Measurements from ENCODE around the gene RNF145. TPM values are rescaled to one million over a fixed set of nuclear protein-coding genes. Genes with fewer than 3 reads are reported as not detected.
"Not testable (repeated sequence)": the region's sequence is repeated elsewhere in the genome, so short reads cannot be mapped to it uniquely, and the experiment has no call there.

RNF145 gene
- total and polyA plus RNA-seq, 10 donors, result 27.6 to 90.7 (median 69.6) TPM

DNA sequence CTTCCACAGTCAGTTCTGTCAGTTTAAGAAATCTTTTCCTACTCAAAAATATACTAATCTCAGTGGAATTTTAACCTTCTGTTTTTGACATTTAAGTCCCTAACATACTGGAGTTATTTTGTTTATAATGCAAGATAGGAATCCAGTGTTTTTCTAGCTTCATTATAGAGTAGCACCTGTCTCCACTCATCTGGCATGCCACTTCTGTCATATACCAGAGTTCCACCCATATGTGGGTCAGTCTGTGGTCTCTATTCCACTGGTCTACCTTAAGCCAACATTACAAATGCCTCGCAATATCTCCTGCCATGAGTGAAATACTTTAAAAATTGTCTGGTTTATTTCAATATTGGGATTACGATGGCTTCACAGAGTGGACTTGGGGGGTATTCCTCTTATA lies 42.9 kb downstream of the RNF145 start:
- no peak for DNase-seq
- WGBS, 5 donors, result 96 to 99% (median 98%) methylated on average over 2 of the region's 2 CpGs
- TF ChIP-seq POLR2A (IDR thresholded peaks at IDR 0.05) (no peak), POLR2AphosphoS5 (IDR thresholded peaks at IDR 0.05) (no peak)
- TF ChIP-seq, protein P1, sequence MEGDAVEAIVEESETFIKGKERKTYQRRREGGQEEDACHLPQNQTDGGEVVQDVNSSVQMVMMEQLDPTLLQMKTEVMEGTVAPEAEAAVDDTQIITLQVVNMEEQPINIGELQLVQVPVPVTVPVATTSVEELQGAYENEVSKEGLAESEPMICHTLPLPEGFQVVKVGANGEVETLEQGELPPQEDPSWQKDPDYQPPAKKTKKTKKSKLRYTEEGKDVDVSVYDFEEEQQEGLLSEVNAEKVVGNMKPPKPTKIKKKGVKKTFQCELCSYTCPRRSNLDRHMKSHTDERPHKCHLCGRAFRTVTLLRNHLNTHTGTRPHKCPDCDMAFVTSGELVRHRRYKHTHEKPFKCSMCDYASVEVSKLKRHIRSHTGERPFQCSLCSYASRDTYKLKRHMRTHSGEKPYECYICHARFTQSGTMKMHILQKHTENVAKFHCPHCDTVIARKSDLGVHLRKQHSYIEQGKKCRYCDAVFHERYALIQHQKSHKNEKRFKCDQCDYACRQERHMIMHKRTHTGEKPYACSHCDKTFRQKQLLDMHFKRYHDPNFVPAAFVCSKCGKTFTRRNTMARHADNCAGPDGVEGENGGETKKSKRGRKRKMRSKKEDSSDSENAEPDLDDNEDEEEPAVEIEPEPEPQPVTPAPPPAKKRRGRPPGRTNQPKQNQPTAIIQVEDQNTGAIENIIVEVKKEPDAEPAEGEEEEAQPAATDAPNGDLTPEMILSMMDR (IDR thresholded peaks at IDR 0.05 in 8 of 11, conservative IDR thresholded peaks at IDR 0.05 in 3 of 11), result no peak
- no peak overlapping the region for H3K27ac ChIP-seq
- H3K36me3 ChIP-seq, result peaks cover under 1 to 77% (median 19%) of the 10 kb centered on the region in 6 donors
- intact Hi-C loops (cut with DNase I; ENCODE audit: low total_unique reads), result no loop called here
- H3K4me1 ChIP-seq, result peaks cover 0 to 12% (median 0%) of the 10 kb centered on the region in 6 donors
- H3K27me3 ChIP-seq (replicated peaks in 1 of 7), result no peaks in the 10 kb centered on the region
- no peak overlapping the region for H3K4me3 ChIP-seq
- no peaks in the 10 kb centered on the region for H3K9me3 ChIP-seq

GRCh38 chr5:159163701-159164046 lies 45.7 kb downstream of the RNF145 start:
- Histone ChIP-seq H3K27ac (no peak overlapping the region), H3K4me1 (peaks cover 0 to 9% (median 1%) of the 10 kb centered on the region in 6 donors), H3K9me3 (no peaks in the 10 kb centered on the region), H3K4me3 (no peak overlapping the region), H3K27me3 (replicated peaks in 1 of 7) (no peaks in the 10 kb centered on the region), H3K36me3 (peaks cover 0 to 88% (median 46%) of the 10 kb centered on the region in 6 donors)
- TF ChIP-seq POLR2AphosphoS5 (IDR thresholded peaks at IDR 0.05) (no peak), POLR2A (IDR thresholded peaks at IDR 0.05) (no peak)
- TF ChIP-seq, protein P1 (IDR thresholded peaks at IDR 0.05 in 8 of 11, conservative IDR thresholded peaks at IDR 0.05 in 3 of 11), result no peak
- intact Hi-C loops (cut with DNase I; ENCODE audit: low total_unique reads), result no loop called here
- 91 to 97% (median 92%) methylated on average over 2 of the region's 2 CpGs for WGBS, 5 donors
- DNase-seq, result no peak

GRCh38 chr5:159163027-159163700 lies 46.2 kb downstream of the RNF145 start:
- TF ChIP-seq, protein P1 (IDR thresholded peaks at IDR 0.05 in 8 of 11, conservative IDR thresholded peaks at IDR 0.05 in 3 of 11), result no peak
- TF ChIP-seq POLR2AphosphoS5 (IDR thresholded peaks at IDR 0.05) (no peak), POLR2A (IDR thresholded peaks at IDR 0.05) (no peak)

DNA sequence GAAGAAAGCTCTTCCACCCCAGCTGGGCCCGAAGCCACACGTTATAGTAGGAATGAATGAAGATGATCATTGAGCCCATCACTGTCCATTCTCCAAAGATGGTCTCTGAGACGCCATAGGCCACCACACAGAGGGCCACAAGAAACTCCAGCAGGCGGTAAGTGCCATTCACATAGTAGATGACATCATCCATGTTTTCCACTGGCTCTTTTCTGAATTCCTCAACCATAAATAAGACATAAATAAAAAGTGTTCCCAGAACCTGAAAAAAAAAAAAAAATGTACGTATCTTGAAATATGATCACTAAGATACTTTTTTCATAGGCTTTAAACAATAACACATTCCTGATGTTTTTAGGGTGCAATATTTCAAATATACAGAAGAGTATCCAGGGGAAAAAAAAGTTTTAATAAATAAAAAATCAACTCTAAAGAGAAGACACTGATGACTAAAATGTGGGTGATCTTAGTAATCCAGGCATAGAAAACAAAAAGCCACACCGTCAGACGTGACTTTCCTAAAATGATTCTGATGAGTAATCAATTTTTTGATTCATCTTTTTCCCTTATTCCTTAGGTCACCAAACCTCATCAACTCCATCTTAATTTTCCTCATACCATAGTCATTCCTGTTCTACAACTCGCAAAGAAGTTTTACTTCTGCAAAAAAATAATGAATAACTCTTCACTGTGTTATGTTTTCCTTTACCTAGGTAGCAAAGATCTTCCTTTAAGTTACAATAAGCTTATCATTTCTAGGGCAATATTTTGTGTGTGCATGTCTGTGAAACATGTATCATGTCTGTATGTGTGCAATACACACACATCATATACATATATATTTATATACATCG lies 47.8 kb downstream of the RNF145 start:
- 87 to 95% (median 91%) methylated on average over 9 of the region's 9 CpGs for WGBS, 5 donors
- intact Hi-C loops (cut with DNase I; ENCODE audit: low total_unique reads), result no loop called here
- Histone ChIP-seq H3K27ac (no peak overlapping the region), H3K36me3 (peaks cover 0 to 83% (median 53%) of the 10 kb centered on the region in 6 donors), H3K4me3 (no peak overlapping the region), H3K4me1 (peaks cover 4 to 26% (median 7%) of the 10 kb centered on the region in 6 donors), H3K27me3 (replicated peaks in 1 of 7) (no peaks in the 10 kb centered on the region), H3K9me3 (no peaks in the 10 kb centered on the region)
- TF ChIP-seq POLR2A (IDR thresholded peaks at IDR 0.05) (no peak), POLR2AphosphoS5 (IDR thresholded peaks at IDR 0.05) (no peak)
- TF ChIP-seq, protein P1 (IDR thresholded peaks at IDR 0.05 in 8 of 11, conservative IDR thresholded peaks at IDR 0.05 in 3 of 11), result no peak
- no peak for DNase-seq

More at GRCh38 chr5:159163027-159163700, 46.2 kb downstream of the RNF145 start:
- peaks cover 0 to 88% (median 50%) of the 10 kb centered on the region in 6 donors for H3K36me3 ChIP-seq
- no peak overlapping the region for H3K4me3 ChIP-seq
- H3K27me3 ChIP-seq (replicated peaks in 1 of 7), result no peaks in the 10 kb centered on the region
- no peaks in the 10 kb centered on the region for H3K9me3 ChIP-seq
- intact Hi-C loops (cut with DNase I; ENCODE audit: low total_unique reads), result no loop called here
- peaks cover 0 to 11% (median 1%) of the 10 kb centered on the region in 6 donors for H3K4me1 ChIP-seq
- 88 to 100% (median 97%) methylated on average over 1 of the region's 1 CpG for WGBS, 5 donors
- no peak overlapping the region for H3K27ac ChIP-seq
- DNase-seq, result no peak

GRCh38 chr5:159158553-159159091 lies 50.7 kb downstream of the RNF145 start:
- not testable (repeated sequence) for H3K9me3 ChIP-seq; H3K27me3 ChIP-seq (replicated peaks in 1 of 7); H3K4me3 ChIP-seq; DNase-seq
- intact Hi-C loops (cut with DNase I; ENCODE audit: low total_unique reads), result loop anchor here (10.0 kb wide), 1 partner anchor 106 kb away; the partner anchor contains the start of gene UBLCP1
- Histone ChIP-seq H3K36me3 (peaks cover 0 to 89% (median 50%) of the 10 kb centered on the region in 6 donors), H3K4me1 (peaks cover 13 to 44% (median 19%) of the 10 kb centered on the region in 6 donors), H3K27ac (peak overlapping the region in 2 of 8 donors; percentile 23 to 42)
- whole genome bisulfite sequencing, 5 donors, result 72 to 81% (median 75%) methylated on average over 4 of the region's 4 CpGs

All from spleen (tissue), 11 donors.